HepG2 (cell line): ENCODE data around the gene RPH3AL. TPM values are rescaled to one million over a fixed set of nuclear protein-coding genes. Genes with fewer than 3 reads are reported as not detected.

Experiments used
- AGO2 ChIP-seq: fragments of 200-400 bp; formaldehyde crosslinking; optimal IDR thresholded peaks from 2 replicates; pipeline ENCODE3; 2017; ENCODE audit warnings: mild to moderate bottlenecking, low read depth, low read length, moderate library complexity
- ARID3A ChIP-seq: IDR thresholded peaks from 2 replicates; pipeline ENCODE4 v1.6.1; 2012; ENCODE audit warnings: low read depth, low read length, improper control_type of control experiment
- HIC2 ChIP-seq: sonication (generic); formaldehyde crosslinking; IDR thresholded peaks from 2 replicates; pipeline ENCODE4 v1.9.0; 2022; ENCODE audit warnings: low read depth, missing genetic modification reagents
- HNRNPUL1 ChIP-seq: fragments of 200-400 bp; formaldehyde crosslinking; IDR thresholded peaks from 2 replicates; pipeline ENCODE4 v1.6.1; 2017; ENCODE audit warnings: low read depth, mild to moderate bottlenecking, low read length, moderate library complexity
- KLF15 ChIP-seq: sonication (generic); formaldehyde crosslinking; IDR thresholded peaks from 2 replicates; pipeline ENCODE4 v1.8.1; 2023; ENCODE audit warnings: borderline replicate concordance, mild to moderate bottlenecking, inconsistent platforms, missing genetic modification reagents, mixed read lengths
- MED1 ChIP-seq: sonication (generic); formaldehyde crosslinking; IDR thresholded peaks from 2 replicates; pipeline ENCODE4 v1.4.0; 2020; ENCODE audit warnings: missing genetic modification reagents
- NFRKB ChIP-seq: fragments of 450-650 bp; IDR thresholded peaks from 2 replicates; pipeline ENCODE4 v1.6.1; 2017
- TBX2 ChIP-seq: sonication (generic); formaldehyde crosslinking; IDR thresholded peaks from 2 replicates; pipeline ENCODE4 v1.5.0; 2020; ENCODE audit warnings: missing genetic modification reagents, mild to moderate bottlenecking, borderline replicate concordance
- TEAD2 ChIP-seq: sonication (generic); formaldehyde crosslinking; IDR thresholded peaks from 2 replicates; pipeline ENCODE4 v1.9.0; 2021; ENCODE audit warnings: missing genetic modification reagents
- TRIM24 ChIP-seq: sonication (generic); formaldehyde crosslinking; IDR thresholded peaks from 2 replicates; pipeline ENCODE4 v1.8.0; 2022; ENCODE audit warnings: mild to moderate bottlenecking, missing genetic modification reagents
- ZBTB49 ChIP-seq: sonication (generic); formaldehyde crosslinking; IDR thresholded peaks from 2 replicates; pipeline ENCODE4 v1.4.0; 2020; ENCODE audit warnings: missing genetic modification reagents, borderline replicate concordance
- ZFX ChIP-seq: sonication (generic); formaldehyde crosslinking; IDR thresholded peaks from 2 replicates; pipeline ENCODE4 v1.4.0; 2020; ENCODE audit warnings: mild to moderate bottlenecking, low read depth, missing genetic modification reagents, moderate library complexity
- ZNF232 ChIP-seq: sonication (generic); formaldehyde crosslinking; IDR thresholded peaks from 2 replicates; pipeline ENCODE4 v1.4.0; 2020; ENCODE audit warnings: missing genetic modification reagents, borderline replicate concordance
- polyA plus RNA-seq, 8 experiments: library from polyadenylated mRNA; depleted of rRNA in 3 of 8; stranded (reverse) in 7 of 8; unstranded in 1 of 8; fragments of >200 nt; fragmentation: Illumina TruSeq in 4 of 8; extraction: Trizol in 4 of 8; gene quantifications; 2 replicates each; pipeline versions ENCODE4 v1.2.1 to v1.2.3, GENCODE V29; 2011 to 2016; ENCODE audit warnings: low read depth in 4 of 8, missing spikeins in 1 of 8, mixed read lengths in 1 of 8; ENCODE audit not compliant: insufficient read depth in 1 of 8
- total RNA-seq, 5 experiments: library from RNA; depleted of rRNA; stranded (reverse); fragments of >200 nt; fragmentation: Illumina TruSeq; extraction: Trizol; gene quantifications; 2 replicates each; pipeline ENCODE4 v1.2.3, GENCODE V29; 2016; ENCODE audit warnings: low read depth in 1 of 5
- TF ChIP-seq, protein P1 (sequence below): sonication (generic); formaldehyde crosslinking; IDR thresholded peaks from 2 replicates; pipeline ENCODE4 v1.5.1; 2020; ENCODE audit warnings: missing genetic modification reagents, mild to moderate bottlenecking, borderline replicate concordance
- TF ChIP-seq, protein P2 (sequence below), 2 experiments: sonication (generic) in 1 of 2; formaldehyde crosslinking in 1 of 2; IDR thresholded peaks; 2 replicates each; pipeline versions ENCODE4 v1.4.0 to v1.6.1; 2018 to 2020; ENCODE audit warnings: missing genetic modification reagents in 2 of 2, borderline replicate concordance in 1 of 2, low read depth in 1 of 2, mild to moderate bottlenecking in 1 of 2, missing biosample characterization in 1 of 2

RPH3AL gene
- total and polyA plus RNA-seq, 2 of the 13 experiments (the other 11 are each of a cell fraction or from before 2014, with no cell fraction given): 7.8 to 16.4 TPM

DNA sequence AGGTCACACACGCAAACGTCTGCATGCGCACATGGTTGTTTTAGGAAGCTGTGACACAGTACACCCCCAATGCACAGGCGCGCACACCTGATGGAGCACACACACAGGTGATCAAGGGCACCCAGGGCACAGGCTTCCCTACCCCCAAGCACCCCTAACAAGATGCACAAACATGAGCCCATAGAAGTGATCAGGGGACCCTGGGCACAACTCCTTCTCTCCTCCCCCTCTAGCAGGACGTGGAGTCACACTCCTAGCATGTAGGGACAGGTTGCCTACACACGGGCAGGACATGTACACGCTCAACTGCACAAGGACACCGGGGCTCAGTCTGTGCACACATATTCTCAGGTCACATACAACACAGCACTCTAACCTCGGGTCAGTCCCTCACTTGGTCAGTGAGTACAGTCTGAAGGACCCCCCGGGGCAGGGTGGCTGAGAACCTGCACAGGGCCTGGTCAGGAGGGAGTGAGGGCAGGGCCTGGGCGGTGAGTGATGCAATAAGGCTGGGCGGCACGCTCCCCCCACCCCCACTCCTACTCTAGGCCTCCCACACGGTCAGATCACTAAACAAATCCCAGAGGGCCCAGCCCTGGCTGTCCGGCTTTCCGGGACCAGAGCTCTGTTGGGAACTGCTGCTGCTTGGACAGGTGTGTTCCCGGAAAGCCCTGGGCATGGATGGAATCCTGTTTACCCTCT lies 170.4 kb downstream of the RPH3AL start (continued):
- TF ChIP-seq KLF15 (no peak), TBX2 (CRISPR knock-in tag) (no peak), ZFX (CRISPR knock-in tag) (peak; percentile 66), ZNF232 (no peak), TEAD2 (CRISPR knock-in tag) (no peak), NFRKB (no peak), HNRNPUL1 (no peak), ARID3A (no peak), TRIM24 (CRISPR knock-in tag) (no peak), AGO2 (no peak), ZBTB49 (no peak), HIC2 (CRISPR knock-in tag) (no peak), MED1 (0 out of 2 replicates have a peak, but pooled peaks have one; percentile 31)
- TF ChIP-seq, protein P1, sequence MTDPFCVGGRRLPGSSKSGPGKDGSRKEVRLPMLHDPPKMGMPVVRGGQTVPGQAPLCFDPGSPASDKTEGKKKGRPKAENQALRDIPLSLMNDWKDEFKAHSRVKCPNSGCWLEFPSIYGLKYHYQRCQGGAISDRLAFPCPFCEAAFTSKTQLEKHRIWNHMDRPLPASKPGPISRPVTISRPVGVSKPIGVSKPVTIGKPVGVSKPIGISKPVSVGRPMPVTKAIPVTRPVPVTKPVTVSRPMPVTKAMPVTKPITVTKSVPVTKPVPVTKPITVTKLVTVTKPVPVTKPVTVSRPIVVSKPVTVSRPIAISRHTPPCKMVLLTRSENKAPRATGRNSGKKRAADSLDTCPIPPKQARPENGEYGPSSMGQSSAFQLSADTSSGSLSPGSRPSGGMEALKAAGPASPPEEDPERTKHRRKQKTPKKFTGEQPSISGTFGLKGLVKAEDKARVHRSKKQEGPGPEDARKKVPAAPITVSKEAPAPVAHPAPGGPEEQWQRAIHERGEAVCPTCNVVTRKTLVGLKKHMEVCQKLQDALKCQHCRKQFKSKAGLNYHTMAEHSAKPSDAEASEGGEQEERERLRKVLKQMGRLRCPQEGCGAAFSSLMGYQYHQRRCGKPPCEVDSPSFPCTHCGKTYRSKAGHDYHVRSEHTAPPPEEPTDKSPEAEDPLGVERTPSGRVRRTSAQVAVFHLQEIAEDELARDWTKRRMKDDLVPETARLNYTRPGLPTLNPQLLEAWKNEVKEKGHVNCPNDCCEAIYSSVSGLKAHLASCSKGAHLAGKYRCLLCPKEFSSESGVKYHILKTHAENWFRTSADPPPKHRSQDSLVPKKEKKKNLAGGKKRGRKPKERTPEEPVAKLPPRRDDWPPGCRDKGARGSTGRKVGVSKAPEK (CRISPR knock-in tag): 0 out of 2 replicates have a peak, but pooled peaks have one; percentile 45
- TF ChIP-seq, protein P2, sequence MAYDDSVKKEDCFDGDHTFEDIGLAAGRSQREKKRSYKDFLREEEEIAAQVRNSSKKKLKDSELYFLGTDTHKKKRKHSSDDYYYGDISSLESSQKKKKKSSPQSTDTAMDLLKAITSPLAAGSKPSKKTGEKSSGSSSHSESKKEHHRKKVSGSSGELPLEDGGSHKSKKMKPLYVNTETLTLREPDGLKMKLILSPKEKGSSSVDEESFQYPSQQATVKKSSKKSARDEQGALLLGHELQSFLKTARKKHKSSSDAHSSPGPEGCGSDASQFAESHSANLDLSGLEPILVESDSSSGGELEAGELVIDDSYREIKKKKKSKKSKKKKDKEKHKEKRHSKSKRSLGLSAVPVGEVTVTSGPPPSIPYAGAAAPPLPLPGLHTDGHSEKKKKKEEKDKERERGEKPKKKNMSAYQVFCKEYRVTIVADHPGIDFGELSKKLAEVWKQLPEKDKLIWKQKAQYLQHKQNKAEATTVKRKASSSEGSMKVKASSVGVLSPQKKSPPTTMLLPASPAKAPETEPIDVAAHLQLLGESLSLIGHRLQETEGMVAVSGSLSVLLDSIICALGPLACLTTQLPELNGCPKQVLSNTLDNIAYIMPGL (CRISPR knock-in tag; IDR thresholded peaks at IDR 0.05; ENCODE audit: borderline replicate concordance in 1 of 2, low read depth in 1 of 2): no peak
